ENCODE data around the gene GALM. TPM values are rescaled to one million over a fixed set of nuclear protein-coding genes. Genes with fewer than 3 reads are reported as not detected.

Gene GALM
- total and polyA plus RNA-seq, 2 of the 13 experiments (the other 11 are each of a cell fraction or from before 2014, with no cell fraction given) = 65.5 to 90.0 TPM

- no peak for TF ChIP-seq ELF4 (CRISPR knock-in tag; IDR thresholded peaks at IDR 0.05; ENCODE audit: borderline replicate concordance)
- 0 out of 2 replicates have a peak, but pooled peaks have one; percentile 12 for TF ChIP-seq ZMAT3 (CRISPR knock-in tag; conservative IDR thresholded peaks at IDR 0.05)
- 0 out of 2 replicates have a peak, but pooled peaks have one; percentile 17 for TF ChIP-seq ZNF775 (CRISPR knock-in tag; IDR thresholded peaks at IDR 0.05; ENCODE audit: borderline replicate concordance)
- peak; percentile 33 for TF ChIP-seq MED8 (CRISPR knock-in tag; IDR thresholded peaks at IDR 0.05; ENCODE audit: insufficient replicate concordance)
- TF ChIP-seq ZNF3 (CRISPR knock-in tag; IDR thresholded peaks at IDR 0.05) = 0 out of 2 replicates have a peak, but pooled peaks have one; percentile 28
- no peak for TF ChIP-seq ZNF788 (CRISPR knock-in tag; IDR thresholded peaks at IDR 0.05; ENCODE audit: borderline replicate concordance)
- no peak for TF ChIP-seq ZNF484 (CRISPR knock-in tag; IDR thresholded peaks at IDR 0.05; ENCODE audit: borderline replicate concordance, low read depth)
- TF ChIP-seq CHD4 (IDR thresholded peaks at IDR 0.05; ENCODE audit: borderline replicate concordance, low read length) = 0 out of 2 replicates have a peak, but pooled peaks have one; percentile 28
- TF ChIP-seq EP300 (IDR thresholded peaks at IDR 0.05; ENCODE audit: low read depth in 2 of 2, low read length in 2 of 2) = 0 out of 4 replicates have a peak, but pooled peaks of 1 of the 2 experiments have one; percentile 5
- TF ChIP-seq EP300 (CRISPR knock-in tag; IDR thresholded peaks at IDR 0.05; ENCODE audit: borderline replicate concordance) = no peak
- TF ChIP-seq ZFX (CRISPR knock-in tag; IDR thresholded peaks at IDR 0.05; ENCODE audit: low read depth) = peak; percentile 91
- no peak for TF ChIP-seq MXD4 (CRISPR knock-in tag; IDR thresholded peaks at IDR 0.05)
- TF ChIP-seq NR2F6 (IDR thresholded peaks at IDR 0.05) = no peak
- TF ChIP-seq NR2F6 (CRISPR knock-in tag; IDR thresholded peaks at IDR 0.05) = no peak
- no peak for TF ChIP-seq KMT2A (CRISPR knock-in tag; IDR thresholded peaks at IDR 0.05)
- no peak for TF ChIP-seq RARG (CRISPR knock-in tag; IDR thresholded peaks at IDR 0.05; ENCODE audit: low read depth)
- TF ChIP-seq TCF12 (IDR thresholded peaks at IDR 0.05) = no peak
- TF ChIP-seq TCF12 (CRISPR knock-in tag; IDR thresholded peaks at IDR 0.05) = peak; percentile 60; the same call in 1 of the 2 replicates
- no peak for TF ChIP-seq TERF1 (CRISPR knock-in tag; IDR thresholded peaks at IDR 0.05)
These were observed 85.9 kb downstream of the GALM start (continued) for GRCh38 chr2:38751596-38752410.

Data from HepG2 (cell line).